DOHH2 (cell line): Measurements from ENCODE around the gene KIF18B.
A peak's percentile ranks its signal among the peaks of the same experiment; 100 is the strongest.

Experiments
- H3F3A ChIP-seq: fragments of 200-600 bp; sonication (generic), shearing (Covaris generic); 2 replicates; pipeline ENCODE4 v1.6.0; 2016; ENCODE audit warnings: antibody characterized with exemption, mild to moderate bottlenecking; ENCODE audit not compliant: control insufficient read depth, insufficient read depth
- H3K27ac ChIP-seq: fragments of 200-600 bp; sonication (generic); 2 replicates; pipeline ENCODE4 v1.5.1; 2014; ENCODE audit warnings: low read depth, mild to moderate bottlenecking, low read length, moderate library complexity
- H3K27me3 ChIP-seq: fragments of 200-600 bp; sonication (generic); 2 replicates; pipeline ENCODE4 v1.6.1; 2014; ENCODE audit warnings: mild to moderate bottlenecking, low read length, mixed read lengths; ENCODE audit not compliant: control insufficient read depth
- H3K36me3 ChIP-seq: fragments of 200-600 bp; sonication (generic); 2 replicates; pipeline ENCODE4 v1.6.1; 2014; ENCODE audit warnings: mild to moderate bottlenecking, low read length, moderate library complexity, mixed read lengths; ENCODE audit not compliant: control insufficient read depth
- H3K4me1 ChIP-seq: fragments of 200-600 bp; sonication (generic); 2 replicates; pipeline ENCODE4 v1.6.1; 2014; ENCODE audit warnings: mild to moderate bottlenecking, low read length, mixed read lengths; ENCODE audit not compliant: control insufficient read depth
- H3K4me2 ChIP-seq: fragments of 200-600 bp; sonication (generic); 2 replicates; pipeline ENCODE4 v1.6.0; 2014; ENCODE audit warnings: mild to moderate bottlenecking, low read length, moderate library complexity
- H3K4me3 ChIP-seq: fragments of 200-600 bp; sonication (generic); 2 replicates; pipeline ENCODE4 v1.5.1; 2014; ENCODE audit warnings: mild to moderate bottlenecking, low read length, mixed read lengths
- H3K79me2 ChIP-seq: fragments of 200-600 bp; sonication (generic); 2 replicates; pipeline ENCODE4 v1.6.1; 2014; ENCODE audit warnings: mild to moderate bottlenecking, low read length, mixed read lengths; ENCODE audit not compliant: control insufficient read depth
- H3K9me2 ChIP-seq: fragments of 200-600 bp; sonication (generic); replicated peaks from 2 replicates; pipeline ENCODE4 v1.6.1; 2014; ENCODE audit warnings: mild to moderate bottlenecking, low read length, mixed read lengths; ENCODE audit not compliant: control insufficient read depth
- H3K9me3 ChIP-seq: fragments of 200-600 bp; sonication (generic); 2 replicates; pipeline ENCODE4 v1.6.1; 2014; ENCODE audit warnings: antibody characterized with exemption, low read length, mixed read lengths; ENCODE audit not compliant: control insufficient read depth, insufficient read depth
- H4K20me1 ChIP-seq: fragments of 200-600 bp; sonication (generic); 2 replicates; pipeline ENCODE4 v1.6.0; 2014; ENCODE audit warnings: low read depth, mild to moderate bottlenecking, antibody characterized with exemption, low read length, moderate library complexity; ENCODE audit not compliant: control insufficient read depth, insufficient read depth
- CTCF ChIP-seq: fragments of 200-600 bp; sonication (generic); IDR thresholded peaks from one replicate; pipeline ENCODE4 v1.5.1; 2014; ENCODE audit warnings: antibody characterized with exemption, mild to moderate bottlenecking, low read depth, low read length; ENCODE audit not compliant: poor library complexity, severe bottlenecking
- EZH2phosphoT487 ChIP-seq: fragments of 200-600 bp; sonication (generic); IDR thresholded peaks from 2 replicates; pipeline ENCODE4 v1.6.1; 2017; ENCODE audit warnings: borderline replicate concordance, mild to moderate bottlenecking, antibody characterized with exemption, low read length, moderate library complexity, mixed read lengths

Gene KIF18B

DNA sequence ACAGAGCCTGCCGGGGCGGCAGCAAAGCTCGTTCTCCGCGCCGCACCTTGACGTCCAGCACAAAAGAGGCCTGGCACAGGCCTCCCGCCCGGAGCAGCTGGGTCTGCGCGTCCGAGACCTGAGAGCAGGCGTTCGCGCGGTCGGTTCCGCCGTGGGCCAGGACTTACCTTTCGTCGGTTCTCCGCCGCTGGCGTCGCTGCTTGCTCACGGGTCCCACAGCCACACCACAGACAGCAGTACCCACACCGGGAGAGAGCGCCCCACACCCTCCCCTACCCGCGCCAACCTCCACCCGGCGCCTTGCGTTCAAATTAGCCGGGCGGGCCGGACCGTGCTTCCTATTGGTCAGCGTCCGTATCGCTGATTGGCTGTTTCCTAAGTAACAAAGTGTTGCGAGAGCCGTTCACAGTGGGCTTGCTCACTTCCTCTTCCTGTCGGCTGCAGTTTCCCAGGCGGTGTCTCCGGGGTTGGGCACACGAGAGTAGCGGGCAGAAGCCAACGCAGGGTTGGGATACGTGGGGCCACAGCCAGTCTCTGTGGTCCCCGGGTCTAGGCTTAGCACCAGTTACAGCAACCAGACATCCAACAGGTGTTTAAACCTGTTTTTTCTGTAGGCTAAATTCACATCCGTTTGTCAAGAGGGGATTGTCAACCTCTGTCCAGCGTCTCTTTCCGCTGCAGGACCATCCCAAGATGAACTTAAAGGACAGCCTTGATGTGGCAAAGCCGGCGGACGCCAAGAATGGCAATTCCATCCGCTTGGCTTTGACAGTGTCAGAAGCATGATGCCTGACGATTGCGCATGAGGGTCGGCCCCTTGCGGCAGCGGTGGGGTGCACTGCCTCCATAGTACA lies at the start of gene KIF18B:
KIF18B (minus strand) TSS at position 313 of the 854 bp plus-strand sequence. CDS start 11,429 bp downstream, outside the sequence.
- Histone ChIP-seq H3K27me3 (no peaks in the 10 kb centered on the region), H3K4me3 (peak within 1 kb of the TSS; percentile 80), H3K9me3 (no peaks in the 10 kb centered on the region), H3K4me1 (peaks cover 25% of the 10 kb centered on the region), H3K79me2 (peaks cover 48% of the 10 kb centered on the region), H3K9me2 (no peaks in the 10 kb centered on the region), H4K20me1 (no peaks in the 10 kb centered on the region), H3K36me3 (peaks cover 37% of the 10 kb centered on the region), H3K27ac (peak within 1 kb of the TSS; percentile 66), H3F3A (peaks cover 4% of the 10 kb centered on the region), H3K4me2 (peak within 1 kb of the TSS; percentile 77)
- TF ChIP-seq EZH2phosphoT487: no peak
- TF ChIP-seq CTCF: peak; percentile 51

DNA sequence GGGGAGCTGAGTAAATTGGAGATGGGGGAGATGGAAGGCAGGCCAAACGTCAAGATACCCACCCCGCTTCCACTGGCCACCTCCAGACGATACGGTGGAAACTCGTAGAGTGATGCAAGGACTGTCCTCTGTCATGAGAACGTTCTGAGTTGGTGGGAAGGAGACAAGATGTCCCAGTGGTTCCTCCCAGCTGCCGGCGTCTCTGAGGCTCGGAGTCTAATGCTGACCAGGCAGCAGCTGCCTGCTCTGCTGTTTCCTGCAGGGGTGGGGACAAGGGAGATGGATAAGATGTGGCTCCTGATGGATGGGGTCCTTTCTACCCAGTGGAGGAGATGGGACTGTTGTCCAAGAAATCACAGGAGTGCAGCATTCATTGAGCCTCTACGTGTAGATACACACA lies 48.7 kb upstream of the KIF18B start:
- H3K4me3 ChIP-seq: no peak overlapping the region
- no peaks in the 10 kb centered on the region for H3K4me1 ChIP-seq
- no peak overlapping the region for H3K27ac ChIP-seq
- no peaks in the 10 kb centered on the region for H3F3A ChIP-seq
- TF ChIP-seq CTCF (no peak), EZH2phosphoT487 (no peak)
- H3K9me2 ChIP-seq: no peaks in the 10 kb centered on the region
- H3K79me2 ChIP-seq: no peaks in the 10 kb centered on the region
- H3K27me3 ChIP-seq: peaks cover 39% of the 10 kb centered on the region
- H3K4me2 ChIP-seq: no peak overlapping the region
- H3K36me3 ChIP-seq: no peaks in the 10 kb centered on the region
- no peaks in the 10 kb centered on the region for H4K20me1 ChIP-seq
- H3K9me3 ChIP-seq: peaks cover 6% of the 10 kb centered on the region; the same call in 1 of the 2 replicates

- TF ChIP-seq CTCF: no peak
- no peak for TF ChIP-seq EZH2phosphoT487
Measured at GRCh38 chr17:44995436-44996001, 47.9 kb upstream of the KIF18B start.

More at GRCh38 chr17:44995436-44996001, 47.9 kb upstream of the KIF18B start:
- H4K20me1 ChIP-seq: no peaks in the 10 kb centered on the region
- peaks cover 6% of the 10 kb centered on the region; the same call in 1 of the 2 replicates for H3K9me3 ChIP-seq
- H3F3A ChIP-seq: no peaks in the 10 kb centered on the region
- H3K9me2 ChIP-seq: no peaks in the 10 kb centered on the region
- no peak overlapping the region for H3K27ac ChIP-seq
- H3K4me1 ChIP-seq: no peaks in the 10 kb centered on the region
- no peak overlapping the region for H3K4me3 ChIP-seq
- no peaks in the 10 kb centered on the region for H3K79me2 ChIP-seq
- no peak overlapping the region for H3K4me2 ChIP-seq
- no peaks in the 10 kb centered on the region for H3K36me3 ChIP-seq
- peaks cover 32% of the 10 kb centered on the region for H3K27me3 ChIP-seq
